Measurements from ENCODE around the gene MESD. TPM values are rescaled to one million over a fixed set of nuclear protein-coding genes. Genes with fewer than 3 reads are reported as not detected.
A peak's percentile ranks its signal among the peaks of the same experiment; 100 is the strongest.

MESD gene
- total RNA-seq, 4 donors from 2014 or later, result 14.1 to 38.2 (median 24.7) TPM

DNA sequence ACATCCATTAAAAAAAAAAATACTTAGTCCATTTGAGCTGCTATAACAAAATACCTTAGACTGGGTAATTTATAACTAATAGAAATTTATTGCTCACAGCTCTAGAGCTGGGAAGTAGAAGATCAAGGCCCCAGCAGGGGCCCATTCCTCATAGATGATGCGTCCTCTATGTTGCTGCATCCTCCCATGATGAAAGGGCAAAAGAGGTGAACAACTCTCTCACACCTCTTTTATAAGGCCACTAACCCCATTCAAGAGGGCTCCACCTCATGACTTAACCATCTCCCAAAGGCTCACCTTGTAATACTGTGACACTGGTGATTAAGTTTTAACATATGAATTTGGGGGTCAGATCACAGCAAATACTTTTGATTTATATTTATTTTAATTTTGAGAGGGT lies 8.1 kb upstream of the MESD start:
- peaks cover 2% of the 10 kb centered on the region for H3K36me3 ChIP-seq
- TF ChIP-seq EP300 (IDR thresholded peaks at IDR 0.05) (no peak), POLR2AphosphoS5 (IDR thresholded peaks at IDR 0.05) (no peak), POLR2A (IDR thresholded peaks at IDR 0.05) (no peak)
- TF ChIP-seq, protein P1, sequence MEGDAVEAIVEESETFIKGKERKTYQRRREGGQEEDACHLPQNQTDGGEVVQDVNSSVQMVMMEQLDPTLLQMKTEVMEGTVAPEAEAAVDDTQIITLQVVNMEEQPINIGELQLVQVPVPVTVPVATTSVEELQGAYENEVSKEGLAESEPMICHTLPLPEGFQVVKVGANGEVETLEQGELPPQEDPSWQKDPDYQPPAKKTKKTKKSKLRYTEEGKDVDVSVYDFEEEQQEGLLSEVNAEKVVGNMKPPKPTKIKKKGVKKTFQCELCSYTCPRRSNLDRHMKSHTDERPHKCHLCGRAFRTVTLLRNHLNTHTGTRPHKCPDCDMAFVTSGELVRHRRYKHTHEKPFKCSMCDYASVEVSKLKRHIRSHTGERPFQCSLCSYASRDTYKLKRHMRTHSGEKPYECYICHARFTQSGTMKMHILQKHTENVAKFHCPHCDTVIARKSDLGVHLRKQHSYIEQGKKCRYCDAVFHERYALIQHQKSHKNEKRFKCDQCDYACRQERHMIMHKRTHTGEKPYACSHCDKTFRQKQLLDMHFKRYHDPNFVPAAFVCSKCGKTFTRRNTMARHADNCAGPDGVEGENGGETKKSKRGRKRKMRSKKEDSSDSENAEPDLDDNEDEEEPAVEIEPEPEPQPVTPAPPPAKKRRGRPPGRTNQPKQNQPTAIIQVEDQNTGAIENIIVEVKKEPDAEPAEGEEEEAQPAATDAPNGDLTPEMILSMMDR (IDR thresholded peaks at IDR 0.05), result no peak
- no peaks in the 10 kb centered on the region for H3K9me3 ChIP-seq
- H3K27me3 ChIP-seq, result no peaks in the 10 kb centered on the region
- no peak overlapping the region for H3K4me3 ChIP-seq
- 90% methylated on average over 1 of the region's 1 CpG for WGBS
- peaks cover 22% of the 10 kb centered on the region for H3K4me1 ChIP-seq
- H3K27ac ChIP-seq, result no peak overlapping the region
- DNase-seq (ENCODE audit: low spot score in 2 of 2), result no peak

DNA sequence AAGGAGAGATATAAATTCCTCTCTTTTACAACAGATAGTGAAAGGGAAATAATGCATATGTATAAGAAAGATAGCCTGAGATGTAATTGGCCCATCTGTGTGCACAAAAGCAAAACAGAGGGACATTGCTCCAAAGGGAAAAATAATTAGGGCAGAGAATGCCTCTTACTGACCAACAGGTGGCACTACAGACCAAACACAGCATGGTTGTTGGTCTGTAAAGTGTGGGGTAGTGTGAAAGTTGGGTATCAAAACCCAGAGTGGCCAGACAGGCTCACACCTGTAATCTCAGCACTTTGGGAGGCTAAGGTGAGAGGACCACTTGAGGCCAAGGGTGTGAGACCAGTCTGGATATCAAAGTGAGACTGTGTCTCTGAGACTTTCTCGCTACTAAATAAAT lies 6.6 kb upstream of the MESD start:
- no peaks in the 10 kb centered on the region for H3K36me3 ChIP-seq
- H3K9me3 ChIP-seq, result no peaks in the 10 kb centered on the region

DNA sequence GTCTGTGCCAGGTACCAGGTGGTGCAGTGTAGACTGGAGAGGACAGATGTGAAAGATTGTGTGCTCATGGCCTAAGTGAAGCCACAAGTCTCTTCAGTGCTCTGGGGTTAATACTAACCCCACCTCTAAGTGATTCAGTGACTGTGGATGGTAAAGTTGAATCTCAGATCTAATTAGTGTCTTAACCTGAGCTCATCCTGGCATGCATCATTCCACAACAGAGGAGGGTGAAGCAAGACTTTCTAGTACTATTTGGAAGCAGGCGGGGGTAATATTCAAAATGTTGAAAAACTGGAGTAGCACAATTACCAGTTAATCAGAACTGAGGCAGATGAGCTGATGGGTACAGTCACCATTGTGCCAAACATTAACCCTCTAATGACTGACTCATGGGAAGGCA lies 2.8 kb upstream of the MESD start:
- Histone ChIP-seq H3K4me3 (no peak overlapping the region), H3K27ac (no peak overlapping the region), H3K27me3 (no peaks in the 10 kb centered on the region), H3K36me3 (no peaks in the 10 kb centered on the region), H3K9me3 (no peaks in the 10 kb centered on the region), H3K4me1 (peaks cover 42% of the 10 kb centered on the region)
- WGBS, result 88% methylated on average over 1 of the region's 1 CpG
- no peak for DNase-seq (ENCODE audit: low spot score in 2 of 2)
- no peak for TF ChIP-seq POLR2AphosphoS5 (IDR thresholded peaks at IDR 0.05)
- no peak for TF ChIP-seq EP300 (IDR thresholded peaks at IDR 0.05)

More for the DNA sequence above, 6.6 kb upstream of the MESD start:
- H3K27me3 ChIP-seq, result no peaks in the 10 kb centered on the region
- no peak for DNase-seq (ENCODE audit: low spot score in 2 of 2)
- peaks cover 26% of the 10 kb centered on the region for H3K4me1 ChIP-seq
- no peak overlapping the region for H3K27ac ChIP-seq
- 94% methylated on average over 1 of the region's 1 CpG for WGBS
- TF ChIP-seq POLR2AphosphoS5 (IDR thresholded peaks at IDR 0.05) (no peak), EP300 (IDR thresholded peaks at IDR 0.05) (no peak), POLR2A (IDR thresholded peaks at IDR 0.05) (no peak)
- TF ChIP-seq, protein P1 (IDR thresholded peaks at IDR 0.05), result no peak
- no peak overlapping the region for H3K4me3 ChIP-seq

DNA sequence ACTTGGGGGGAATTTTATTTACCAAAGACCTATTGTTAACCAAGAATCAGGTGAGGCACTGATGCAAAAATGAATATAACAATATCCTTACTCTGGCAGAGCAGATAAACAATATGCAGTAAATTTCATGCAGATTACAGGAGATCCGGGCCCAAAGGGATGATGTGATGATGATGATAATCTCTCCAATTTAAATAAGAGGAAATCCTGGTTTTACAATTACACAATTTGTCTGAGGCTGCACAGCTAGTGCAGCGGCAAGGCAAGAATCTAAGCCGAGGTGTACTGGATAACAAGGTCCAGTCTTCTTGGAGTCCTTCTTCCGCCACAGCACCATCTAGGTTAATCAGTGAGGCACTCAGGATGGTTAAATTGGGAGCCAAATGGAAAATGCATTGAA lies 2.4 kb upstream of the MESD start:
- H3K36me3 ChIP-seq, result no peaks in the 10 kb centered on the region
- H3K4me3 ChIP-seq, result no peak overlapping the region
- peak overlapping the region; percentile 92 for H3K27ac ChIP-seq
- peaks cover 45% of the 10 kb centered on the region for H3K4me1 ChIP-seq
- no peak for DNase-seq (ENCODE audit: low spot score in 2 of 2)
- 65% methylated on average over 4 of the region's 4 CpGs for WGBS
- no peaks in the 10 kb centered on the region for H3K27me3 ChIP-seq
- TF ChIP-seq, protein P1 (IDR thresholded peaks at IDR 0.05), result no peak
- no peak for TF ChIP-seq POLR2A (IDR thresholded peaks at IDR 0.05)
- TF ChIP-seq POLR2AphosphoS5 (IDR thresholded peaks at IDR 0.05), result no peak
- H3K9me3 ChIP-seq, result no peaks in the 10 kb centered on the region

DNA sequence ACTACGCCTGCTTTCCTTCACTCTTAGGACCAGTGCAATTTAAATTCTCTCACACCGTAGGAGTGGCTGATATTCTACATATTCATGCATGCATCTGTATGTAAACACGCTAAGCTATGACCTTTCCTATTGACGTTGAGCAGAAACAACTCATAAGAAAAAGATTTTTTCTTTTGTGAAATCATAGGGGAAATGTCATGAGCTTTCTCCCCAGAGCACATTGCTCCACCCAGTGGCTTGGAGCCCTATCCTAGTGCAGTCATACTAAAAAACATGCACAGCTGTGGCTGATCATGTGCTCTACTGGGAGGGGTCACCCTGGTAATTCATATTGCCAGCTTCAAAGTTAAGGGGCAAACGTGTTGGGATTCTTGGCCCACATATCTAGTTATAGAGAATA lies 1.8 kb upstream of the MESD start:
- H3K36me3 ChIP-seq, result no peaks in the 10 kb centered on the region
- peak in 1 of 2 donors; percentile 86 for DNase-seq (ENCODE audit: low spot score in 2 of 2)

DNA sequence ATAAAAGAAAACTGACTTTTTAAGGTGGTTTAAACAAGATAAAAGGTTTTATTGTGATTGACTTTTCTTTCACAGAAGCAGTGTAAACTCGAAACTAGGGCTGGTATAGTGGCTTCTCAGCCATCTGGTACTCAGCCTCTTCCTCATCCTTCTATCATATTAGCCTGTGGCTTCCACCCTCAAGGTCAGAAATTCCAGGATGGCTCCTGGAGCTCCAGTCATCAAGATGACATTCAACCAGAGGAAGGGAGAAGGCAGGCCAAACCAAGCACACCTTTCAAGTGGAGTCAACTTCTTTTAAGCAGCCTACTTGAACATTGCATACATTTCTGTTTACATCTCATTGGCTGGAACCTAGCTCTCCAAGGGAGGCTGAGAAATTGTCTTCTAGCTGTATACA lies 1.3 kb upstream of the MESD start:
- H3K4me1 ChIP-seq, result peaks cover 48% of the 10 kb centered on the region
- H3K27ac ChIP-seq, result peak overlapping the region; percentile 92
- H3K36me3 ChIP-seq, result no peaks in the 10 kb centered on the region
- TF ChIP-seq POLR2A (IDR thresholded peaks at IDR 0.05) (no peak), POLR2AphosphoS5 (IDR thresholded peaks at IDR 0.05) (no peak), EP300 (IDR thresholded peaks at IDR 0.05) (no peak)
- TF ChIP-seq, protein P1 (IDR thresholded peaks at IDR 0.05), result no peak
- DNase-seq (ENCODE audit: low spot score in 2 of 2), result no peak
- no peaks in the 10 kb centered on the region for H3K27me3 ChIP-seq
- H3K9me3 ChIP-seq, result no peaks in the 10 kb centered on the region
- H3K4me3 ChIP-seq, result no peak overlapping the region
- 93% methylated on average over 1 of the region's 1 CpG for WGBS

More for the DNA sequence above, 1.8 kb upstream of the MESD start:
- Histone ChIP-seq H3K4me3 (no peak overlapping the region), H3K27ac (peak overlapping the region; percentile 92), H3K9me3 (no peaks in the 10 kb centered on the region), H3K27me3 (no peaks in the 10 kb centered on the region), H3K4me1 (peaks cover 48% of the 10 kb centered on the region)
- 38% methylated on average over 5 of the region's 5 CpGs for WGBS
- no peak for TF ChIP-seq POLR2A (IDR thresholded peaks at IDR 0.05)
- TF ChIP-seq EP300 (IDR thresholded peaks at IDR 0.05), result no peak
- TF ChIP-seq POLR2AphosphoS5 (IDR thresholded peaks at IDR 0.05), result peak in 1 of 3 donors; percentile 49
